Right atrium auricular region (tissue), 2 donors: Measurements from ENCODE around the gene ZWILCH. TPM values are rescaled to one million over a fixed set of nuclear protein-coding genes. Genes with fewer than 3 reads are reported as not detected.

Experiments used
- DNase-seq: peaks from one replicate; pipeline ENCODE4 v3.0.0-alpha.2; 2019; ENCODE audit warnings: low spot score
- H3K27ac ChIP-seq, 2 donors: fragments of 200-600 bp; sonication (generic); 1 replicate in 1 of 2; 2 replicates in 1 of 2; pipeline ENCODE4 v1.5.1; 2016 to 2019
- H3K27me3 ChIP-seq, 2 donors: fragments of 200-600 bp; sonication (generic); one replicate each; pipeline versions ENCODE4 v1.5.1 to v1.6.0; 2017 to 2019
- H3K36me3 ChIP-seq: fragments of 200-600 bp; sonication (generic); one replicate; pipeline ENCODE4 v1.5.1; 2016
- H3K4me1 ChIP-seq, 2 donors: fragments of 200-600 bp; sonication (generic); one replicate each; pipeline versions ENCODE4 v1.5.1 to v1.6.0; 2017 to 2019
- H3K4me3 ChIP-seq, 2 donors: fragments of 200-600 bp; sonication (generic); 1 replicate in 1 of 2; 2 replicates in 1 of 2; pipeline ENCODE4 v1.5.1; 2017 to 2019; ENCODE audit warnings: mild to moderate bottlenecking in 1 of 2, moderate library complexity in 1 of 2
- H3K9me3 ChIP-seq, 2 donors: fragments of 200-600 bp; sonication (generic); one replicate each; pipeline ENCODE4 v1.5.1; 2019
- CTCF ChIP-seq, 2 donors: fragments of 200-600 bp; sonication (generic); IDR thresholded peaks; one replicate each; pipeline ENCODE4 v1.5.1; 2019; ENCODE audit warnings: antibody characterized with exemption in 2 of 2
- total RNA-seq, 2 donors: library from RNA; depleted of rRNA; stranded (reverse); fragments of >200 nt; gene quantifications; one replicate each; pipeline ENCODE4 v1.1.0, GENCODE V29; 2016

Gene ZWILCH
- total RNA-seq, 2 donors from 2014 or later = 0.89 to 0.98 TPM

GRCh38 chr15:66564136-66565041 is 59.3 kb downstream of the ZWILCH start:
- TF ChIP-seq CTCF (IDR thresholded peaks at IDR 0.05) = no peak
- H3K9me3 ChIP-seq = no peaks in the 10 kb centered on the region
- DNase-seq = peak; percentile 34

GRCh38 chr15:66565141-66565641 is 60.1 kb downstream of the ZWILCH start:
- H3K27me3 ChIP-seq = no peaks in the 10 kb centered on the region
- no peak overlapping the region for H3K27ac ChIP-seq
- no peak overlapping the region for H3K4me3 ChIP-seq
- DNase-seq = peak; percentile 51
- TF ChIP-seq CTCF (IDR thresholded peaks at IDR 0.05) = no peak
- no peaks in the 10 kb centered on the region for H3K9me3 ChIP-seq
- peaks cover 0 to 8% of the 10 kb centered on the region in 2 donors for H3K4me1 ChIP-seq
- no peaks in the 10 kb centered on the region for H3K36me3 ChIP-seq

More at GRCh38 chr15:66564136-66565041, 59.3 kb downstream of the ZWILCH start:
- Histone ChIP-seq H3K36me3 (no peaks in the 10 kb centered on the region), H3K27me3 (no peaks in the 10 kb centered on the region), H3K4me1 (peaks cover 0 to 8% of the 10 kb centered on the region in 2 donors), H3K4me3 (no peak overlapping the region), H3K27ac (no peak overlapping the region)

- Histone ChIP-seq H3K4me3 (no peak within 1 kb of the TSS), H3K36me3 (no peaks in the 10 kb centered on the region), H3K9me3 (no peaks in the 10 kb centered on the region), H3K27me3 (no peaks in the 10 kb centered on the region), H3K27ac (no peak within 1 kb of the TSS), H3K4me1 (peaks cover 0 to 8% of the 10 kb centered on the region in 2 donors)
- DNase-seq = peak; percentile 34
- TF ChIP-seq CTCF (IDR thresholded peaks at IDR 0.05) = no peak
Observed at GRCh38 chr15:66565741-66566144, 60.6 kb downstream of the ZWILCH start, which contains the start of gene LCTL. LCTL (minus strand) TSS chr15:66565998; CDS start chr15:66565365, 633 bp downstream.

GRCh38 chr15:66566963-66567531 is 61.9 kb downstream of the ZWILCH start:
- H3K4me1 ChIP-seq = peaks cover 0 to 8% of the 10 kb centered on the region in 2 donors
- H3K27ac ChIP-seq = no peak overlapping the region
- no peaks in the 10 kb centered on the region for H3K27me3 ChIP-seq
- H3K4me3 ChIP-seq = no peak overlapping the region
- no peaks in the 10 kb centered on the region for H3K9me3 ChIP-seq
- DNase-seq = no peak
- H3K36me3 ChIP-seq = no peaks in the 10 kb centered on the region
- TF ChIP-seq CTCF (IDR thresholded peaks at IDR 0.05) = peak; percentile 60 to 78

- no peak for TF ChIP-seq CTCF (IDR thresholded peaks at IDR 0.05)
- DNase-seq = no peak
- no peaks in the 10 kb centered on the region for H3K9me3 ChIP-seq
- H3K27me3 ChIP-seq = no peaks in the 10 kb centered on the region
- H3K4me1 ChIP-seq = peaks cover 0 to 8% of the 10 kb centered on the region in 2 donors
- no peak overlapping the region for H3K27ac ChIP-seq
- H3K36me3 ChIP-seq = no peaks in the 10 kb centered on the region
- no peak overlapping the region for H3K4me3 ChIP-seq
Observed at GRCh38 chr15:66567897-66568296, 62.8 kb downstream of the ZWILCH start.
